OCI-LY3 (cell line): ENCODE results near the gene CDC45.
A peak's percentile ranks its signal among the peaks of the same experiment; 100 is the strongest.

Experiments used
- H2AFZ ChIP-seq: fragments of 200-600, 300-600 bp; shearing (Covaris generic); 2 replicates; pipeline ENCODE4 v1.6.0; 2014; ENCODE audit warnings: antibody characterized with exemption, low read depth, low read length
- H3K27ac ChIP-seq: fragments of 200-600, 300-600 bp; sonication (generic); 2 replicates; pipeline ENCODE4 v1.5.1; 2014; ENCODE audit warnings: mild to moderate bottlenecking, low read length, moderate library complexity, mixed read lengths
- H3K27me3 ChIP-seq: fragments of 200-600, 300-600 bp; sonication (generic); 2 replicates; pipeline ENCODE4 v1.6.1; 2014; ENCODE audit warnings: low read depth, low read length, mixed read lengths
- H3K36me3 ChIP-seq: fragments of 200-600, 300-600 bp; sonication (generic); replicated peaks from 2 replicates; pipeline ENCODE3; 2014; ENCODE audit warnings: low read depth, low read length, mixed read lengths
- H3K4me1 ChIP-seq: fragments of 300-600, 200-600 bp; sonication (generic); 2 replicates; pipeline ENCODE4 v1.6.1; 2014; ENCODE audit warnings: low read length, mixed read lengths
- H3K4me2 ChIP-seq: fragments of 200-600, 300-600 bp; sonication (generic); 2 replicates; pipeline ENCODE4 v1.6.1; 2014; ENCODE audit warnings: low read length, mixed read lengths
- H3K4me3 ChIP-seq: fragments of 300-600, 200-600 bp; sonication (generic); 2 replicates; pipeline ENCODE4 v1.5.1; 2014; ENCODE audit warnings: antibody characterized with exemption, mild to moderate bottlenecking, low read length, moderate library complexity
- H3K79me2 ChIP-seq: fragments of 300-600, 200-600 bp; shearing (Covaris generic); 2 replicates; pipeline ENCODE4 v1.6.1; 2014; ENCODE audit warnings: mild to moderate bottlenecking, low read length, mixed read lengths
- H3K9ac ChIP-seq: fragments of 300-600, 200-600 bp; shearing (Covaris generic); 2 replicates; pipeline ENCODE4 v1.6.0; 2014; ENCODE audit warnings: mild to moderate bottlenecking, low read length, moderate library complexity
- H3K9me3 ChIP-seq: fragments of 200-600, 300-600 bp; shearing (Covaris generic); 2 replicates; pipeline ENCODE4 v1.6.1; 2014; ENCODE audit warnings: low read length, mixed read lengths; ENCODE audit not compliant: insufficient read depth
- H4K20me1 ChIP-seq: fragments of 200-600, 300-600 bp; sonication (generic); 2 replicates; pipeline ENCODE4 v1.6.1; 2016; ENCODE audit warnings: low read length, mixed read lengths; ENCODE audit not compliant: insufficient read depth
- EZH2phosphoT487 ChIP-seq: fragments of 200-600 bp; shearing (Covaris generic); IDR thresholded peaks from 2 replicates; pipeline ENCODE4 v1.6.1; 2018; ENCODE audit warnings: antibody characterized with exemption, mixed run types, low read depth
- TF ChIP-seq, protein P1 (sequence below): fragments of 200-600, 300-600 bp; sonication (generic); IDR thresholded peaks from 2 replicates; pipeline ENCODE4 v1.5.1; 2014; ENCODE audit warnings: antibody characterized with exemption, low read length, low read depth

CDC45 gene

DNA sequence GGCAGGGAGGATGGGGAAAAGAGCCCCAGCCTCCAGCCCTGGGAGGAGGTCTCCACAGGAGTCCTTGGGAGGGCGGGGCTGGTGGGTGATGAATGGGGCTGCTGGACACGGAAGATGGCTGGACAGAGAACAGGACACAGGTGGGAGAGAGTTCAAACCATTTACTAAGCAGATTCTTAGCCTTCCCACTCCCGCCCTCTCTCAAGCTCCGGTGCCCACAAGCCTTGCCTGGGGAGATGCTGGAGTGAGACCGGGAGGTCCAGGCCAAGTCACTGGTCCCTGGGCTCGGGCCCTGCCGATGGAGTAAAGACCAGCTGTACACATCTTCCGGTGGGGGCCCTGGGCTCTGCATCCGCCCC, 43.1 kb downstream of the CDC45 start:
- H3K4me1 ChIP-seq = peaks cover 5% of the 10 kb centered on the region
- 0 out of 2 replicates have a peak, but pooled peaks cover 8% of the 10 kb centered on the region for H3K27me3 ChIP-seq
- no peak overlapping the region for H3K9ac ChIP-seq
- no peaks in the 10 kb centered on the region for H3K79me2 ChIP-seq
- no peaks in the 10 kb centered on the region for H4K20me1 ChIP-seq
- H3K36me3 ChIP-seq = peaks cover 4% of the 10 kb centered on the region
- H3K9me3 ChIP-seq = no peaks in the 10 kb centered on the region
- no peak overlapping the region for H3K4me3 ChIP-seq
- H3K27ac ChIP-seq = no peak overlapping the region
- no peak overlapping the region for H2AFZ ChIP-seq
- H3K4me2 ChIP-seq = no peak overlapping the region
- TF ChIP-seq, protein P1, sequence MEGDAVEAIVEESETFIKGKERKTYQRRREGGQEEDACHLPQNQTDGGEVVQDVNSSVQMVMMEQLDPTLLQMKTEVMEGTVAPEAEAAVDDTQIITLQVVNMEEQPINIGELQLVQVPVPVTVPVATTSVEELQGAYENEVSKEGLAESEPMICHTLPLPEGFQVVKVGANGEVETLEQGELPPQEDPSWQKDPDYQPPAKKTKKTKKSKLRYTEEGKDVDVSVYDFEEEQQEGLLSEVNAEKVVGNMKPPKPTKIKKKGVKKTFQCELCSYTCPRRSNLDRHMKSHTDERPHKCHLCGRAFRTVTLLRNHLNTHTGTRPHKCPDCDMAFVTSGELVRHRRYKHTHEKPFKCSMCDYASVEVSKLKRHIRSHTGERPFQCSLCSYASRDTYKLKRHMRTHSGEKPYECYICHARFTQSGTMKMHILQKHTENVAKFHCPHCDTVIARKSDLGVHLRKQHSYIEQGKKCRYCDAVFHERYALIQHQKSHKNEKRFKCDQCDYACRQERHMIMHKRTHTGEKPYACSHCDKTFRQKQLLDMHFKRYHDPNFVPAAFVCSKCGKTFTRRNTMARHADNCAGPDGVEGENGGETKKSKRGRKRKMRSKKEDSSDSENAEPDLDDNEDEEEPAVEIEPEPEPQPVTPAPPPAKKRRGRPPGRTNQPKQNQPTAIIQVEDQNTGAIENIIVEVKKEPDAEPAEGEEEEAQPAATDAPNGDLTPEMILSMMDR = no peak
- no peak for TF ChIP-seq EZH2phosphoT487

DNA sequence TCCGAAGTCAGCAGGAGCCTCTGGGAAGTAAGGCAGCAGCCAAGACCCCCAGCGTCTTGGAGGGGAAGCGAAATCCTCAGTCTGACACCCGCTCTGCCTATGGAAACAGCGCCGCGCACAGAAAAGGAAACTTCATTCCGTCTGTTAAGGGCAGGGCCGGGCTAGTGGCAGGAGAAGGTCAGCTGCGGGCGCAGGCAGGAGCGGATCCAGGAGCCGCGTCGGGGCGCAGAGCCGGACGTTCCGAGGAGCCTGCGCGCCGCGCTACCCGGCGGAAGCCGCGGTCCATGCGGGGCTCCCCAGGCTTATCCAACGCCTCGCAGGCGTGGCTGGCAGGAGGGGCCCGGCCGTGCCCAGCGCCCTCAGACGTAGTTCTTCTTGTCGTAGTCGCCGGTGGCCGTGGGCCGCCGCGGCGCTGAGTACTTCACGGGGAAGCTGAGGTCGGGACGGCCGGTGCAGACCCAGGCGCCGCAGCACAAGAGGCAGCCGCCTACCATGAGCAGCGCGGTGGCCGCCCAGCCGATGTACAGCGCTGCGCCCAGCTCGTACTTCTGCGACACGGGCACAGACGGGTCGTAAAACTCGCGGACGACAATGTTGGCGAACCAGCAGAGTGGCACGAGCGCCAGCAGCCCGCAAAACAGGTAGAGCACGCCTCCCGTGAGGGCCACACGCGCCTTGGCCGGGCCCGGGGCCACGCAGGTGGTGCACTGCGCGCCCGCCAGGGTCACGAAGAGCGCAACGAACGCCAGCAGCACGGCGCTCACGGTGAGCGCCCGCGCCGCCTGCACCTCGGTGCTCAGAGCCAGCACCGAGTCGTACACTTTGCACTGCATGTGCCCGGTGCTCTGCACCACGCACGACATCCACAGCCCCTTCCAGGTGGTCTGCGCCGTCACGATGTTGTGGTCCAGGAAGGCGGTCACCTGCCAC, 43.8 kb downstream of the CDC45 start:
- Histone ChIP-seq H2AFZ (no peak overlapping the region), H3K4me3 (peak overlapping the region; percentile 60), H3K27ac (no peak overlapping the region), H3K4me2 (peak overlapping the region; percentile 60), H3K79me2 (no peaks in the 10 kb centered on the region), H3K4me1 (peaks cover 10% of the 10 kb centered on the region), H3K36me3 (peaks cover 3% of the 10 kb centered on the region), H3K27me3 (0 out of 2 replicates have a peak, but pooled peaks cover 8% of the 10 kb centered on the region), H3K9ac (no peak overlapping the region), H3K9me3 (no peaks in the 10 kb centered on the region), H4K20me1 (no peaks in the 10 kb centered on the region)
- TF ChIP-seq EZH2phosphoT487 = no peak
- TF ChIP-seq, protein P1 = no peak

DNA sequence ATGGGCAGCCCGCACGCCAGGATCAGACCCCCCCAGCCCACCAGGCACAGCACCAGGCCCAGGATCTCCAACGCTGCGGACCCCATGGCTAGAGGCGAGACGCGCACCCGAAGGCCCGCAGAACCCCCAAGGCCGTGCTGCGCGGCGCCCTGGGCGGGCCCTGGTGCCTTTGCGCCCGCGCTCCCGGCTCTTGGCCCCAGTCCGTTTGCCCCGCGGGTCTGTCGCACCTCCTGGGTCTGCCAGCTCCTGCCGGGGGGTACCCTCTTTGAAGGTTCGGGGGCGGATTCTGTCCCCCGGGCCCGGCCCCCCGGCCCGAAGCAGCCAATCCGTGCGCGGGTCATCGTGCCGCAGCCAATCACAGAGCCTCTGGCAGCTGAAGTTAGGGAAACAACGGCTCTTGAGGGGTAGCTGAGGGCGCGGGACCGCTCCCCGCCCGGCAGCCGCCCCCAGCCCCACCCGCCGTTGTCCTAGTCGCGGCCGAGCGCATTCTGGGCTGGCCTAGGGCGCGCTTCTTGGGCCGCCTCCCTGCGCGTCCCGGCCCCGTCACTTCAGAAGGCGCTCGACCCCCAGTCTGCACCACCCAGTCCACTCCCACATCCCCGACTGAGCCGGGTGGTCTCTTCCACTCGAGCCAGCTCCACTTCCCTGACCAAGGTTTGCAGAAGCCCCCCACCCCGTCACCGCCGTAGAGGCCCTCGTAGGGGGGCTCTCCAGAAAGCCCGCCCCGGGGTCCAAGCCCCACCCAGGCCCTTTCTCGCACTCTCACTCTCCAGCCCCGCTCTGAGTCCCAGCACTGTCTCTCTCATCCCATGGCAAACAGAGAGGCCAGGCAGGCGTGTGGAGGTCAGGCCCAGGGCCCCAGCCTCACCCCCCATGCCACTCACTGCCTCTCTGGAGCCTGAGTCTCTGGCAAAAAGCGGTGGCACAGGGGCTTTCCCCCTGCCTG, 44.7 kb downstream of the CDC45 start, which contains the start of gene CLDN5:
Gene CLDN5, minus strand, starts transcription at position 241 of the 946 bp plus-strand sequence. Its CDS starts 155 bp downstream, at position 86.
- TF ChIP-seq, protein P1 = no peak
- TF ChIP-seq EZH2phosphoT487 = no peak
- peak within 1 kb of the TSS; percentile 60 for H3K4me3 ChIP-seq
- H3K4me1 ChIP-seq = peaks cover 10% of the 10 kb centered on the region
- H3K79me2 ChIP-seq = no peaks in the 10 kb centered on the region
- H3K27ac ChIP-seq = no peak within 1 kb of the TSS
- no peaks in the 10 kb centered on the region for H3K9me3 ChIP-seq
- H3K9ac ChIP-seq = no peak within 1 kb of the TSS
- no peak within 1 kb of the TSS for H2AFZ ChIP-seq
- peak within 1 kb of the TSS; percentile 60 for H3K4me2 ChIP-seq
- no peaks in the 10 kb centered on the region for H4K20me1 ChIP-seq
- H3K27me3 ChIP-seq = 0 out of 2 replicates have a peak, but pooled peaks cover 8% of the 10 kb centered on the region
- peaks cover 3% of the 10 kb centered on the region for H3K36me3 ChIP-seq
